ENCODE results near the gene ASPG.

GRCh38 chr14:104087981-104088850, 2.7 kb downstream of the ASPG start:
- TF ChIP-seq CTCF (IDR thresholded peaks at IDR 0.05) (no peak), POLR2A (IDR thresholded peaks at IDR 0.05) (no peak)

All from ovary (tissue), 3 donors.